KMS-11 (cell line): ENCODE measurements around the gene SLC35B4.

Experiments
- H2AFZ ChIP-seq: fragments of 200-600 bp; sonication (generic); 2 replicates; pipeline ENCODE4 v1.6.1; 2016; ENCODE audit warnings: antibody characterized with exemption, mixed run types, low read depth
- H3K27ac ChIP-seq: fragments of 200-600 bp; sonication (generic); 2 replicates; pipeline ENCODE4 v1.6.1; 2016; ENCODE audit warnings: mild to moderate bottlenecking, mixed run types
- H3K27me3 ChIP-seq: fragments of 200-600 bp; sonication (generic); 2 replicates; pipeline ENCODE4 v1.6.1; 2017; ENCODE audit warnings: mild to moderate bottlenecking, low read depth, mixed run types, moderate library complexity; ENCODE audit not compliant: insufficient read depth
- H3K36me3 ChIP-seq: fragments of 200-600 bp; sonication (generic); 2 replicates; pipeline ENCODE4 v1.6.1; 2017; ENCODE audit warnings: mild to moderate bottlenecking, mixed run types; ENCODE audit not compliant: insufficient read depth
- H3K4me1 ChIP-seq: fragments of 200-600 bp; sonication (generic); 2 replicates; pipeline ENCODE4 v1.6.1; 2016; ENCODE audit warnings: mild to moderate bottlenecking, low read depth, mixed run types; ENCODE audit not compliant: poor library complexity, severe bottlenecking
- H3K4me2 ChIP-seq: fragments of 200-600 bp; sonication (generic); 2 replicates; pipeline ENCODE4 v1.7.0; 2016; ENCODE audit warnings: mild to moderate bottlenecking, mixed run types
- H3K4me3 ChIP-seq: fragments of 200-600 bp; sonication (generic); IDR thresholded peaks from 2 replicates; pipeline ENCODE4 v1.6.1; 2017; ENCODE audit warnings: low read depth, low read length, mixed read lengths; ENCODE audit not compliant: insufficient read depth
- H3K79me2 ChIP-seq: fragments of 200-600 bp; sonication (generic); 2 replicates; pipeline ENCODE4 v1.6.1; 2016; ENCODE audit warnings: low read depth, mixed run types; ENCODE audit not compliant: insufficient read depth
- H3K9ac ChIP-seq: fragments of 200-600 bp; sonication (generic); 2 replicates; pipeline ENCODE4 v1.6.1; 2016; ENCODE audit warnings: mild to moderate bottlenecking, mixed run types
- H4K20me1 ChIP-seq: fragments of 200-600 bp; sonication (generic); 2 replicates; pipeline ENCODE4 v1.6.1; 2016; ENCODE audit warnings: mild to moderate bottlenecking, mixed run types; ENCODE audit not compliant: insufficient read depth
- TF ChIP-seq, protein P1 (sequence below): fragments of 200-600 bp; sonication (generic); conservative IDR thresholded peaks from 2 replicates; pipeline ENCODE4 v1.6.1; 2017; ENCODE audit warnings: low read depth, mild to moderate bottlenecking, antibody characterized with exemption, low read length, moderate library complexity, mixed read lengths

Gene SLC35B4

GRCh38 chr7:134293002-134293740 lies 23.6 kb downstream of the SLC35B4 start:
- no peaks in the 10 kb centered on the region for H3K36me3 ChIP-seq
- no peak overlapping the region for H3K9ac ChIP-seq
- no peaks in the 10 kb centered on the region for H3K27me3 ChIP-seq
- no peak overlapping the region for H3K4me3 ChIP-seq
- H3K4me1 ChIP-seq: peaks cover 36% of the 10 kb centered on the region
- H2AFZ ChIP-seq: no peak overlapping the region
- H3K79me2 ChIP-seq: no peaks in the 10 kb centered on the region
- no peak overlapping the region for H3K27ac ChIP-seq
- H3K4me2 ChIP-seq: no peak overlapping the region
- no peaks in the 10 kb centered on the region for H4K20me1 ChIP-seq
- TF ChIP-seq, protein P1, sequence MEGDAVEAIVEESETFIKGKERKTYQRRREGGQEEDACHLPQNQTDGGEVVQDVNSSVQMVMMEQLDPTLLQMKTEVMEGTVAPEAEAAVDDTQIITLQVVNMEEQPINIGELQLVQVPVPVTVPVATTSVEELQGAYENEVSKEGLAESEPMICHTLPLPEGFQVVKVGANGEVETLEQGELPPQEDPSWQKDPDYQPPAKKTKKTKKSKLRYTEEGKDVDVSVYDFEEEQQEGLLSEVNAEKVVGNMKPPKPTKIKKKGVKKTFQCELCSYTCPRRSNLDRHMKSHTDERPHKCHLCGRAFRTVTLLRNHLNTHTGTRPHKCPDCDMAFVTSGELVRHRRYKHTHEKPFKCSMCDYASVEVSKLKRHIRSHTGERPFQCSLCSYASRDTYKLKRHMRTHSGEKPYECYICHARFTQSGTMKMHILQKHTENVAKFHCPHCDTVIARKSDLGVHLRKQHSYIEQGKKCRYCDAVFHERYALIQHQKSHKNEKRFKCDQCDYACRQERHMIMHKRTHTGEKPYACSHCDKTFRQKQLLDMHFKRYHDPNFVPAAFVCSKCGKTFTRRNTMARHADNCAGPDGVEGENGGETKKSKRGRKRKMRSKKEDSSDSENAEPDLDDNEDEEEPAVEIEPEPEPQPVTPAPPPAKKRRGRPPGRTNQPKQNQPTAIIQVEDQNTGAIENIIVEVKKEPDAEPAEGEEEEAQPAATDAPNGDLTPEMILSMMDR: no peak

- no peaks in the 10 kb centered on the region for H4K20me1 ChIP-seq
- no peak overlapping the region for H2AFZ ChIP-seq
- no peaks in the 10 kb centered on the region for H3K36me3 ChIP-seq
- TF ChIP-seq, protein P1: no peak
- H3K27me3 ChIP-seq: no peaks in the 10 kb centered on the region
- H3K79me2 ChIP-seq: no peaks in the 10 kb centered on the region
- no peak overlapping the region for H3K27ac ChIP-seq
- peaks cover 37% of the 10 kb centered on the region for H3K4me1 ChIP-seq
- H3K4me2 ChIP-seq: peak overlapping the region; percentile 38; the same call in 1 of the 2 replicates
- no peak overlapping the region for H3K9ac ChIP-seq
- no peak overlapping the region for H3K4me3 ChIP-seq
Measured at GRCh38 chr7:134290286-134290685, 26.4 kb downstream of the SLC35B4 start.

GRCh38 chr7:134289841-134290240 lies 26.9 kb downstream of the SLC35B4 start:
- H2AFZ ChIP-seq: no peak overlapping the region
- TF ChIP-seq, protein P1: no peak
- H3K36me3 ChIP-seq: no peaks in the 10 kb centered on the region
- no peak overlapping the region for H3K9ac ChIP-seq
- peak overlapping the region; percentile 51; the same call in 1 of the 2 replicates for H3K27ac ChIP-seq
- no peak overlapping the region for H3K4me3 ChIP-seq
- no peaks in the 10 kb centered on the region for H4K20me1 ChIP-seq
- no peaks in the 10 kb centered on the region for H3K79me2 ChIP-seq
- peaks cover 37% of the 10 kb centered on the region for H3K4me1 ChIP-seq
- no peaks in the 10 kb centered on the region for H3K27me3 ChIP-seq
- peak overlapping the region; percentile 38; the same call in 1 of the 2 replicates for H3K4me2 ChIP-seq

DNA sequence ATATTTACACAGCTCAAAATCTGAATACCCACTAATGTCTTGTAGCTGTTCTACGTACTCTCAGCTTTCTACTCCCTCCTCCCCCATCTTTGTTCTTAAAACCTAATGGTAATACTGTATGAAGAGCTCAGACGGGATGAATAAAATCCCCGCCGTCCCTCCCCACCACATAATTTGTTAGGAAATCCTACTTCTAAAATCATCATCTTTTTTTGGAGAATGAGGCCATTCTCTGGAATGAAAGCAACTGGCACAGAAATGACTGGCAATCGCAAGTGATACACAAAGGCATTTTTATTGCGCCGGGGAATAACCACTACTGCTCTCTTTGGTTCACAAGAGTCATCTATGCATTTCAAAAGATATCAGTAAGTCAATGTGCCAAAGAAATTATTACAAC lies 27.3 kb downstream of the SLC35B4 start:
- Histone ChIP-seq H3K27me3 (no peaks in the 10 kb centered on the region), H4K20me1 (no peaks in the 10 kb centered on the region), H3K79me2 (no peaks in the 10 kb centered on the region), H3K4me2 (peak overlapping the region; percentile 38; the same call in 1 of the 2 replicates), H3K36me3 (no peaks in the 10 kb centered on the region), H3K9ac (no peak overlapping the region), H2AFZ (no peak overlapping the region), H3K4me3 (no peak overlapping the region), H3K27ac (peak overlapping the region; percentile 51; the same call in 1 of the 2 replicates), H3K4me1 (peaks cover 37% of the 10 kb centered on the region)
- TF ChIP-seq, protein P1: no peak
